ENCODE results near the gene CYP2A6. TPM values are rescaled to one million over a fixed set of nuclear protein-coding genes. Genes with fewer than 3 reads are reported as not detected.
A peak's percentile ranks its signal among the peaks of the same experiment; 100 is the strongest.
"Not testable (repeated sequence)": the region's sequence is repeated elsewhere in the genome, so short reads cannot be mapped to it uniquely, and the experiment has no call there.

CYP2A6 gene
- total RNA-seq, 1 donor from 2014 or later: 2.0 TPM

DNA sequence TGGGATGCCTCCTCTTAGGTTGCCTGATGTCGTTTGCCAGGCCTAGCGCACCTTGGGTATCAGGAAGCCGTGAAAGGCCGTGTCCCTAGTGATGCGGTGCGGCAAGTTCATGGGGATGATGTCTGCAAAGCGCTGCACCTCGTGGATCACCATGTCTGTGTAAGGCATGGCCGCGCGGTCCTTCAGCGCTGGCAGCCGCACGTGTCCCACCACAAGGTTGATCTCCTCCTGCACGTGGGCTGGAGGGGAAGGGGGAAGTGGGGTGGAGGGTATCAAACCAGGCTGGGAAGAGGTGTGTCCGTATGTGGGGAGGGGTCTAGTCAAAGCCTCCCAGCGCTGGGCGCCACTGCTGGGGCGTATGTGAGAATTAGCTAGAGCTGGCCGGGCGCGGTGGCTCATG lies 28.1 kb downstream of the CYP2A6 start:
- no peak overlapping the region for H3K27ac ChIP-seq
- TF ChIP-seq POLR2AphosphoS5 (IDR thresholded peaks at IDR 0.05; ENCODE audit: insufficient read depth in 1 of 2, low read depth in 1 of 2) (no peak), CTCF (IDR thresholded peaks at IDR 0.05) (no peak), POLR2A (IDR thresholded peaks at IDR 0.05) (no peak)
- no peak overlapping the region for H3K4me3 ChIP-seq
- peaks cover 21% of the 10 kb centered on the region for H3K4me1 ChIP-seq
- peaks cover 0 to 1% of the 10 kb centered on the region in 2 donors for H3K36me3 ChIP-seq
- no peaks in the 10 kb centered on the region for H3K9me3 ChIP-seq
- peak in 1 of 2 donors; percentile 83 for DNase-seq (ENCODE audit: extremely low spot score in 2 of 2)
- intact Hi-C loops (cut with DNase I): loop anchor here (5.0 kb wide), 1 partner anchor 160 kb away; no protein-coding TSS in a partner anchor
- no peaks in the 10 kb centered on the region for H3K27me3 ChIP-seq

DNA sequence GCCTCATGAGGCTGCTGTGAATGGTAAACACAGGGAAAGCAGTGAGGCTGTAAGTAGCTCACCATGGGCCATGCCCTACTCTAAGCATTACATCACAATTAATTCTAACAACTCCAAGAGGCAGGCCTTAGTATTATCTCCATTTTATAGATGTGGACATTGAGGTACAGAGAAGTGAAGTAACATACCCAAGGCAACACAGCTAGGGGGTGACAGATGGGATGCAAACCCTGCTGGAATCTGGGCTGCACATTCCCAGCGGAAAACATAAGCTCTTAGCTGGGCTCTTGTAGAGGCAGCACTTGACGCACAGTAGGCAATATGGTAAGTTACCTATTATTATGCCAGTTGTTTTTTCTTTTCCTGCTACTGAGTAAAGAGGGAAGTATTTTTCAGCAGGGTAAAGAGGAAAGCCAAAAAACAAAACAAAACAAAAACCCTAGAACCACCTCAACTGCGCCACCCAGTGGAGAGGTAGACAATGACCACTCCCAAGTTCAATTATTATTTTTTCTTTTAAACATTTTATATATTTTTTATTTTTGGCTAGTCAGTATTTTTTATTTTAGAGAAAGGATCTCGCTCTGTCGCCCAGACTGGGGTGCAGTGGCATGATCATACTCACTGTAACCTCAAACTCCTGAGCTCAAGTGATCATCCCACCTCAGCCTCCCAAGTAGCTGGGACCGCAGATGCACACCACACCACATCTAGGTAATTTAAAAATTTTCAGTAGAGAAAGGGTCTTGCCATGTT lies 30.6 kb downstream of the CYP2A6 start:
- intact Hi-C loops (cut with DNase I): loop anchor here (5.0 kb wide), 1 partner anchor 157 kb away; no protein-coding TSS in a partner anchor
- H3K27ac ChIP-seq: peak overlapping the region; percentile 69

DNA sequence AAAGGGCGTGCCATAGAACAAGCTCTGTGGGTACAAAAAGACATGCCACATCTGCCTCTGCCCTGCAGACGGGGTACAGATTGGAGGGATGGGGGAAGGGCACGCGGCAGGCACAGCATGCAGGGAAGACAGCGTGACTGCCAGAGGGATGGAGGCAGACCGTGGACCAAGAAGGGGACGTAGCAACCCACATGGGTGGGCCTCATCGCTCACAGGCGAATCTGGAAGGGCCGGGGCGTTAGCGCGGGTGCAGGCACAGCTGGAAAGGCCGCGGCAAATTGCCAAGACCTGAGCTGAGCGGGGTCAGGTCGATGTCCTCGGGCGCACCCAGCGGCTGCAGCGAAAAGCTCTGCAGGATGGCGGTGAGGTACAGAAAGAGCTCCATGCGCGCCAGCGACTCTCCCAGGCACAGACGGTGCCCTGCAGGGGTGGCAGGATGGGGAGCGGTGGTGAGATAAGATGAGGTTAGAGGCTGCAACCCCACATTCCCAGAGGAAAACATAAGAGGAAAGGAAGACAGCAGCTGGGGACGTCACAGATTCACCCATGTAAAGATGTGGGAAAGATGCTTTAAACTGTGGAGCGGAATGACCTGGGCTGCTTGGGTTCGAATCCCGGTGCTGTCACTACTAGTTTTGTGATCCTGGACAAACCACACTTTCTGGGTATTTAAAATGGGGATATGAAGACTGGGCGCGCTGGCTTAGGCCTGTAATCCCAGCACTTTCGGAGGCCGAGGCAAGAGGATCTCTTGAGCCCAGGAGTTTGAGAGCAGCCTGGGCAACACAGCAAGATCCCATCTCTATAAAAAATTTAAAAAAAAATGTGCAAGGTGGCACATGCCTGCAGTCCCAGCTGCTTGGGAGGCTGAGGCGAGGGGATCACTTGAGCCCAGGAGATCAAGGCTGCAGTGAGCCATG lies 31.5 kb downstream of the CYP2A6 start:
- DNase-seq (ENCODE audit: extremely low spot score in 2 of 2): peak in 1 of 2 donors; percentile 49
- peak in 1 of 2 donors; percentile 37 for TF ChIP-seq POLR2AphosphoS5 (IDR thresholded peaks at IDR 0.05; ENCODE audit: insufficient read depth in 1 of 2, low read depth in 1 of 2)
- peak in 1 of 3 experiments; percentile 20 for TF ChIP-seq CTCF (IDR thresholded peaks at IDR 0.05)
- H3K27me3 ChIP-seq; intact Hi-C loops (cut with DNase I); H3K36me3 ChIP-seq; H3K9me3 ChIP-seq: not testable (repeated sequence)
- Histone ChIP-seq H3K27ac (peak overlapping the region; percentile 69), H3K4me3 (peak overlapping the region in 1 of 2 donors; percentile 15), H3K4me1 (peaks cover 28% of the 10 kb centered on the region)

More for the DNA sequence above, 30.6 kb downstream of the CYP2A6 start:
- H3K27me3 ChIP-seq, H3K36me3 ChIP-seq, H3K9me3 ChIP-seq, H3K4me3 ChIP-seq: not testable (repeated sequence)
- TF ChIP-seq CTCF (IDR thresholded peaks at IDR 0.05): peak; percentile 74 to 76 (median 76)
- TF ChIP-seq POLR2AphosphoS5 (IDR thresholded peaks at IDR 0.05; ENCODE audit: insufficient read depth in 1 of 2, low read depth in 1 of 2): peak in 1 of 2 donors; percentile 44
- peaks cover 21% of the 10 kb centered on the region for H3K4me1 ChIP-seq
- DNase-seq (ENCODE audit: extremely low spot score in 2 of 2): peak in 1 of 2 donors; percentile 42

DNA sequence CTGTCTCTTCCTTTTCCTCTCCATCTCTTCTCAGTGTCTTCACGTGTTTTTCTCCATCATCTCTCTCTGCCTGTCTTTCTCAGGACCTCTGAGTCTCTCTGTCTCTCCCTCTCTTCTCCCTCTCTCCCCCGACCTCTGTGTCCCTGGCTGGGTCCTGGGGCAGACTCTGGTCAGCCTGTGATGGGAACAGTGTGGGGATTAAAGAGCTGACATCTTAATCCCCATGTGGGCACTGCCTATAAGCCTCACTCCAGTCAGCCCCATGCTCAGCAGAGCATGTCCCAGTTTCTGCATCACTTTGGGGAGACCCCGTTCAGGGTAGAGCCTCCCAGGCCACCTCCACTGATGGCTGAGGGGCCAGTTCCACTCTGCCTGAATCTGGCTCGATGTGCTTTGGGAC lies 35.0 kb downstream of the CYP2A6 start:
- no peak overlapping the region for H3K27ac ChIP-seq
- no peak for TF ChIP-seq POLR2AphosphoS5 (IDR thresholded peaks at IDR 0.05; ENCODE audit: insufficient read depth in 1 of 2, low read depth in 1 of 2)
- H3K27me3 ChIP-seq: no peaks in the 10 kb centered on the region
- no peak overlapping the region for H3K4me3 ChIP-seq
- DNase-seq (ENCODE audit: extremely low spot score in 2 of 2): no peak
- no peaks in the 10 kb centered on the region for H3K9me3 ChIP-seq
- no peaks in the 10 kb centered on the region for H3K36me3 ChIP-seq
- H3K4me1 ChIP-seq: peaks cover 51% of the 10 kb centered on the region
- intact Hi-C loops (cut with DNase I): no loop called here

DNA sequence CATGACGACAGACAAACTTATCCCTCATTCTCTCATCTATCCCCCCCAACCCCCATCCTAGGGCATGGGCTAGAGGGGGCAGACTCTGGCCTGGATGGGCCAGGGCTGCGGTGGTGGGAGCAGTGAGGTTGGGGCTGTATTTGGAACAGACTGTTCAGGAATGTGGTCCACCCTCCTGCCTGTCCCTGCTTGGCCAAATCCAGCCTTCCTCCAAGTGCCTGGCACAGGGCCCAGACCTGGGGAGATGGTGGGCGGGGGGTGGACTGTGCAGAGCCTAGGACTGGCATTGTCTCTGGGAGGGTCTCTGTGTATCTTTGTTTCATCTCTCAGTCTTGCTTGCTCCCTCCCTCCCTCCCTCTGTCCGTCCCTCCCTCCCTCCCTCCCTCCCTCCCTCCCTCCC lies 37.1 kb downstream of the CYP2A6 start:
- Histone ChIP-seq H3K36me3 (peaks cover 0 to 12% of the 10 kb centered on the region in 2 donors), H3K9me3 (no peaks in the 10 kb centered on the region), H3K4me1 (peaks cover 50% of the 10 kb centered on the region), H3K27me3 (no peaks in the 10 kb centered on the region), H3K27ac (peak overlapping the region; percentile 60), H3K4me3 (no peak overlapping the region)
- TF ChIP-seq POLR2AphosphoS5 (IDR thresholded peaks at IDR 0.05; ENCODE audit: insufficient read depth in 1 of 2, low read depth in 1 of 2): no peak
- no peak for TF ChIP-seq POLR2A (IDR thresholded peaks at IDR 0.05)
- no peak for TF ChIP-seq CTCF (IDR thresholded peaks at IDR 0.05)
- DNase-seq (ENCODE audit: extremely low spot score in 2 of 2): no peak
- intact Hi-C loops (cut with DNase I): no loop called here

DNA sequence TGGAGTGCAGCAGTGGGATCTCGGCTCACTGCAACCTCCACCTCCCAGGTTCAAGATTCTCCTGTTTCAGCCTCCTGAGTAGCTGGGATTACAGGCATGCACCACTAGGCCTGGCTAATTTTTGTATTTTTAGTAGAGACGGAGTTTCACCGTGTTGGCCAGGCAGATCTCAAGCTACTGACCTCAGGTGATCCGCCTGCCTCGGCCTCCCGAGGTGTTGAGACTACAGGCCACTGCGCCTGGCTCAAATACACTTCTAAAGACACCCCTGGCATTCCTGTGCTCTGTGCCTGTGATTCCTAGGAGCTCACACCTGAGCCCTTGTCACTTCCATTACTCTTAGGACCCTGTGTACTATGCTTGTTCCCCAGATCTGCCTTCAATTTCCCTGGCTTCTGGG lies 37.7 kb downstream of the CYP2A6 start:
- DNase-seq (ENCODE audit: extremely low spot score in 2 of 2); H3K27me3 ChIP-seq; intact Hi-C loops (cut with DNase I); H3K4me3 ChIP-seq; H3K9me3 ChIP-seq: not testable (repeated sequence)
- peaks cover 0 to 13% of the 10 kb centered on the region in 2 donors for H3K36me3 ChIP-seq
- H3K27ac ChIP-seq: peak overlapping the region; percentile 60
- H3K4me1 ChIP-seq: peaks cover 55% of the 10 kb centered on the region
